Activated T-cell treated with anti-CD3 and anti-CD28 coated beads for 4 hours (primary cell): ENCODE data around the gene PCSK9.
A peak's percentile ranks its signal among the peaks of the same experiment; 100 is the strongest.

Source experiments
- DNase-seq: peaks from one replicate; pipeline ENCODE4 v3.0.0-alpha.2; 2020

PCSK9 gene

DNA sequence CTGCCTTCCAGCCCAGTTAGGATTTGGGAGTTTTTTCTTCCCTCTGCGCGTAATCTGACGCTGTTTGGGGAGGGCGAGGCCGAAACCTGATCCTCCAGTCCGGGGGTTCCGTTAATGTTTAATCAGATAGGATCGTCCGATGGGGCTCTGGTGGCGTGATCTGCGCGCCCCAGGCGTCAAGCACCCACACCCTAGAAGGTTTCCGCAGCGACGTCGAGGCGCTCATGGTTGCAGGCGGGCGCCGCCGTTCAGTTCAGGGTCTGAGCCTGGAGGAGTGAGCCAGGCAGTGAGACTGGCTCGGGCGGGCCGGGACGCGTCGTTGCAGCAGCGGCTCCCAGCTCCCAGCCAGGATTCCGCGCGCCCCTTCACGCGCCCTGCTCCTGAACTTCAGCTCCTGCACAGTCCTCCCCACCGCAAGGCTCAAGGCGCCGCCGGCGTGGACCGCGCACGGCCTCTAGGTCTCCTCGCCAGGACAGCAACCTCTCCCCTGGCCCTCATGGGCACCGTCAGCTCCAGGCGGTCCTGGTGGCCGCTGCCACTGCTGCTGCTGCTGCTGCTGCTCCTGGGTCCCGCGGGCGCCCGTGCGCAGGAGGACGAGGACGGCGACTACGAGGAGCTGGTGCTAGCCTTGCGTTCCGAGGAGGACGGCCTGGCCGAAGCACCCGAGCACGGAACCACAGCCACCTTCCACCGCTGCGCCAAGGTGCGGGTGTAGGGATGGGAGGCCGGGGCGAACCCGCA is at the start of gene PCSK9:
Gene PCSK9, plus strand, starts transcription at position 207 of the 741 bp plus-strand sequence. Its CDS starts 290 bp downstream, at position 497.
- no peak for DNase-seq

GRCh38 chr1:54989968-54990810 is 49.2 kb upstream of the PCSK9 start:
- DNase-seq: no peak

GRCh38 chr1:54990916-54991315 is 48.4 kb upstream of the PCSK9 start:
- DNase-seq: no peak

GRCh38 chr1:54991939-54992338 is 47.4 kb upstream of the PCSK9 start:
- DNase-seq: no peak

GRCh38 chr1:54993140-54993539 is 46.2 kb upstream of the PCSK9 start:
- DNase-seq: no peak

GRCh38 chr1:54994355-54994990 is 44.9 kb upstream of the PCSK9 start:
- no peak for DNase-seq

DNA sequence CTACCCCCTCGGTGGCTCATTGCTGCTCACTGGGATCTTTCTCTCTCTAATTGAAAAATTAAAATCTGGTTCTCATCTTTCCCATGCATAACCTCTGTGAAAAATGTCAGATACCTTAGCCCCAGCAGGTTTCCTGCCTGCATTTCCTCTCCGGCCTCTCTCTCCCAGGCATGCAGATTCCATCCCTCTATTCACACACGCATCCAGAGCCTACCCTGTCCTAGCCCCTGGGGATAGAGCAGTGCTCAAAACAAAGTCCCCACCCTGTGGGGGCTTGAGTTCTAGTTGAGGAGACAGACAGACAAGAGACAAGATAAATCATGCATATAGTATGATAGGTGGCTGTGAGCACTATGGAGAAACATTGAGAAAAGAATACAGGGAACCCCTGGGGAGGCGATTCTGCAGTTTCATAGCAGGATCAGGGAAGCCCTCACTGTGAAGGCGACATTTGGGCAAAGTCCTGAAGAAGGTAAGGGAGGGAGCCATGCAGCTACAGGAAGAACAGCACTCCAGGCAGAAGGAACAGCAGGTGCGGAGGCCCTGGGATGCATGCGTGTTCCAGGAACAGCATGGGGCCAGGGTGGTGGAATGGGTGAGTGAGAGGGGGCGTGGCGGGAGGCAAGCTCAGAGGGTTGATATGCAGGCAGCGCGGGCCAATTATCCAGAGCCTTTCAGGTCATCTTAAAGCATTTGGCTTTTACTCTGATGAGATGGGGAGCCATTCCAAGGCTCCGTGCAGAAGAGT is 44.2 kb upstream of the PCSK9 start:
- DNase-seq: no peak

- DNase-seq: no peak
Observed at GRCh38 chr1:54995835-54996234, 43.5 kb upstream of the PCSK9 start.

- DNase-seq: peak; percentile 61
Observed at GRCh38 chr1:54996359-54996868, 42.9 kb upstream of the PCSK9 start.

DNA sequence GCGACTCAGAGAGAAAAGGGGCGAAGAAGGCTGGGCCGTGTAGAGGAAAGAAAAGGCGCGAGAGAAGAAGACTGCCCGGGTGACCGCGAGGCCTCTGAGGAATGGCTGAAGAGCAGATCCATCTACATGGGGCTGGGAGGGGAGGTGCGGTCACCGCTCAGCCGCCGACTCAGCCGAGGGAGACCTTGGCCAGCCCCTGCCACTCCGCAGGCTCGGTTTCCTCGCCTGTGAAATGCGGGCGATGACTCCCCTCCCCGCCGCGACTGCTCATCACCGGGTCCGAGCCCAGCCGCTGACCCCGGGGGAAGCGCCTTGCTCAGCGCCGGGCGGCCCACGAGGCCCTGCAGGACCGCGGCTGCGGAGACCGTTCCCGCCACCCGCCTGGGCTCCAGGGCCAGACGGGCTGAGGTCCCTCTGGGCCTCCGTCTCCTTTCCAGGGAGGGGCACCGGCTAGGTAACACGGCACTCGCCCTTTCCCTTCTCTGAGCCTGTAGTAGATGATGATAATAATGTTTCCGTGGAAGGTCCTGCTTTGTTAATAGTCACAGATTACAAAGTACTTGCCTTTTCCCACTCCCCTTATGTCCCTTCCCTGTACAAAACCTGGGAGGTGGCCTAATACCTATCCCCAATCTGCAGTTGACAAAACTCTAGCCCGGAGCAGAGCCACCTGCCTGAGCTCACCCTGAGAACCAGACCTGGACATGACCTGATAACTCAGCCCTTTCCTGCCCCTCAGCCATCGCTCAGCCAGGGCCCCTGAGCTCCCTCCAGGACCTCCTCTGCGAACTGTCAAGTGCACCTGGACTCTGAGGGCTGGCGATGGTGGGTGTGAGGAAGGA is 42.3 kb upstream of the PCSK9 start:
- no peak for DNase-seq

GRCh38 chr1:54997711-54997986 is 41.7 kb upstream of the PCSK9 start:
- DNase-seq: no peak

DNA sequence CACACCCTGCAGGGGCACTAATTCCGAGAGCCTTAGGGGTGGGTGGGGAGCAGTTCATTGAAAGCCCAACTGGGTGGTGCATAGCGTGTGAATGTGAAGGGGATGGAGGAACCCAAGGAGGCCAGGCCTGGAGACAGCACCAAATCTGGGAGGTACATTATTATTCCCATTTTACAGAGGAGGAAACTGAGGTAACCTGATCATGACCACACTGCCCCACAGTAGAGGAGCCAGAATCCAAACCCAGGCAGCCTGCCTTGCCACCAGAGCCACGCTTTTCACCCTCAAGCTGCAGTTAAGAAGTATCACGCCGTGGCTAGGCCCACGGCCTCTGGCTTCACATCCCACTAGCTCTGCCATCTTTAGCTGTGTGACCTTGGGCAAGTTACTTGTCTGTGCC is 41.2 kb upstream of the PCSK9 start:
- no peak for DNase-seq

DNA sequence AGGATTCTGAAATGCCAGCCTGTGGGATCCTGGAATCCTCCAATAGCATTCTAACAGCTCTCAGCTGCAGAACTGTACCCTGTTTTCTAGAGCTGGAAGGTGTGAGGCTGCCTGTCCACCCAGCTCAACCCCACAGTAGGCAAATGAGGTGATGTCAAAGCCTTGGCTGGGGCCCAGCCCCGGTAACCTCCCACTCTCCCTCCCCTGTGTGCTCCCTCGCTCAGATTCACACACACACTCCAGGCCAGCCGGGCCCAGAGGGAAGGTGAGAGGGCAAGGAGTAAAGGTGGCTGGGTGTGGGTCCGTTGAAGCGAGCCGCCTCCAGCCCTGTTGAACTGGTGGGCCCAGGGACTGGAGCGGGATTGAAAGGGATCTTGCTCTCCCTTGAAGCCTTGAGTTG is 40.7 kb upstream of the PCSK9 start, which contains the start of gene BSND:
Gene BSND, plus strand, starts transcription at position 257 of the 400 bp plus-strand sequence. CDS start 254 bp downstream, outside the sequence.
- no peak for DNase-seq

DNA sequence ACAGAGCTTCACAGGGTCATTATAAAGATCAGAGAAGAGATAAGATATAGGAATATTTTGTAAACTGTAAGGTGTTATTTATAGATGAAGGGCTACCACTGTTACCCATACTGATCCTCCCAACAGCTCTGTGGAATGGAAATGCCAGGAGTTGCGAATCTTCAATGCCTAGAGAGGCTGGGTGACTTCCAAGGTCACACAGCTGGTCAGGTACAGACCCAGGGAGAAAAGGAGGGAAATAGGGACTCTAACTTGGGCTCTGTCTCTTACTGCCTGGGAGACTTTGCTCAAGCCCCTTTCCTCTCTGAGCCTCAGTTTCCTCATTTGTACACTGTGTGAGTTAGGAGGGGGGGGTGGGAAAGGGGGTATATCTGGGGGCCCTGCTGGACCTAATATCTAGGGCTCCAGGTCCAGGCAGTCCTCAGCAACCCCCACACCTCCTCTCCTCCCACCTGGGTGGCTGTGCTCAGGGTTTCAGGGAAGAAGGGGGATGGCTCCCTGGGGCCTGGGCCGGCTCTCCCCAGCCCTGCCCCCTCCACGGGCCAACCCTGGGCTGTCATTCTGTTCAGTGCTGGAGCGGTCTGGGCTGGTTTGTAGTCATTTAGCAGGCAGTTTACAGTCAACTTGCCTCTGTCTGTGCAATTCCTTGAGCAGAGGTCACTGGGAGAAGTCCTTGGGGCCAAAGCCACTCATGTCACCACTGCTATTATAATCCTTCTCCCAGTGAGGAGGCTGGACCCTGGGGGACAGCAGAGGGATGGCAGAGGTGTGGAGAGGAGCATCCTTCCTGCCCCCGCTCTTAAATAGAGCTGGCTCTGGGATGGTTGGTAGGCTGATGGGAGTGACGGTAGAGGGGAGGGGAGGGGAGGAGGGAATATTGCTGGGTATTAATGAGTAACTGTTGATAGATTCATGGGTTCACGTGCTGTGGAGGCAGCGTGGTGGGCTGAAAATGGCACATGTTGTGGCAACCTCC is 39.0 kb upstream of the PCSK9 start:
- no peak for DNase-seq

DNA sequence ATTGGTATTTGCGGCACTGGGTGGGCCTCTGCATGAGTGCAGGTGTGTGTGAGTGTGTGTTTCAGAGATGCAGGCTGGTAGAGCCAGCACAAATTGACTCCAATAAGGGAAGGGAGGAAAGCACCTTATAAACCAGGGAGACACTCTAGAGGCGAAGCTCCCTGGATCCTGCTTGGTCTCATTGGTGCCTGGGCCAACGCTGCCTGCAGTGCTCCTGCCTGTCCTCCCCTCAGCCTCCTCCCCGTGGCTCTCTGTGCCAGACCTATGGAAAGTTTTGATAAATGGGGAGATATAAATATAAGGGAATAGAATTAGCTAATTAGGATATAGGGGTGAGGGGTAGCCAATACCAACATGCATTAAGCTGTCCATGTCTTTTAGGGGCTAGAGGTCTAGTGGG is 38.0 kb upstream of the PCSK9 start:
- no peak for DNase-seq

GRCh38 chr1:55002686-55003085 is 36.7 kb upstream of the PCSK9 start:
- no peak for DNase-seq

GRCh38 chr1:55005351-55006140 is 33.8 kb upstream of the PCSK9 start:
- no peak for DNase-seq

GRCh38 chr1:55006931-55007330 is 32.4 kb upstream of the PCSK9 start:
- DNase-seq: no peak

GRCh38 chr1:55007625-55008024 is 31.7 kb upstream of the PCSK9 start:
- DNase-seq: no peak
